Lower leg skin (tissue), 3 donors: ENCODE data around the gene NCDN.

Source experiments
- POLR2A ChIP-seq, 2 donors: fragments of 450-650 bp; IDR thresholded peaks; one replicate each; pipeline ENCODE4 v1.6.1; 2016 to 2017; ENCODE audit warnings: antibody characterized with exemption in 2 of 2, mild to moderate bottlenecking in 1 of 2, moderate library complexity in 1 of 2
- TF ChIP-seq, protein P1 (sequence below), 3 donors: fragments of 450-650 bp; IDR thresholded peaks; one replicate each; pipeline ENCODE4 v1.5.1; 2016; ENCODE audit warnings: antibody characterized with exemption in 3 of 3, mild to moderate bottlenecking in 3 of 3, moderate library complexity in 2 of 3

- TF ChIP-seq, protein P1, sequence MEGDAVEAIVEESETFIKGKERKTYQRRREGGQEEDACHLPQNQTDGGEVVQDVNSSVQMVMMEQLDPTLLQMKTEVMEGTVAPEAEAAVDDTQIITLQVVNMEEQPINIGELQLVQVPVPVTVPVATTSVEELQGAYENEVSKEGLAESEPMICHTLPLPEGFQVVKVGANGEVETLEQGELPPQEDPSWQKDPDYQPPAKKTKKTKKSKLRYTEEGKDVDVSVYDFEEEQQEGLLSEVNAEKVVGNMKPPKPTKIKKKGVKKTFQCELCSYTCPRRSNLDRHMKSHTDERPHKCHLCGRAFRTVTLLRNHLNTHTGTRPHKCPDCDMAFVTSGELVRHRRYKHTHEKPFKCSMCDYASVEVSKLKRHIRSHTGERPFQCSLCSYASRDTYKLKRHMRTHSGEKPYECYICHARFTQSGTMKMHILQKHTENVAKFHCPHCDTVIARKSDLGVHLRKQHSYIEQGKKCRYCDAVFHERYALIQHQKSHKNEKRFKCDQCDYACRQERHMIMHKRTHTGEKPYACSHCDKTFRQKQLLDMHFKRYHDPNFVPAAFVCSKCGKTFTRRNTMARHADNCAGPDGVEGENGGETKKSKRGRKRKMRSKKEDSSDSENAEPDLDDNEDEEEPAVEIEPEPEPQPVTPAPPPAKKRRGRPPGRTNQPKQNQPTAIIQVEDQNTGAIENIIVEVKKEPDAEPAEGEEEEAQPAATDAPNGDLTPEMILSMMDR (IDR thresholded peaks at IDR 0.05): no peak
- no peak for TF ChIP-seq POLR2A (IDR thresholded peaks at IDR 0.05)
Measured at GRCh38 chr1:35507947-35508346, 49.7 kb upstream of the NCDN start.
